ENCODE results near the gene PRPH.
A peak's percentile ranks its signal among the peaks of the same experiment; 100 is the strongest.
"Not testable (repeated sequence)": the region's sequence is repeated elsewhere in the genome, so short reads cannot be mapped to it uniquely, and the experiment has no call there.

Gene PRPH

DNA sequence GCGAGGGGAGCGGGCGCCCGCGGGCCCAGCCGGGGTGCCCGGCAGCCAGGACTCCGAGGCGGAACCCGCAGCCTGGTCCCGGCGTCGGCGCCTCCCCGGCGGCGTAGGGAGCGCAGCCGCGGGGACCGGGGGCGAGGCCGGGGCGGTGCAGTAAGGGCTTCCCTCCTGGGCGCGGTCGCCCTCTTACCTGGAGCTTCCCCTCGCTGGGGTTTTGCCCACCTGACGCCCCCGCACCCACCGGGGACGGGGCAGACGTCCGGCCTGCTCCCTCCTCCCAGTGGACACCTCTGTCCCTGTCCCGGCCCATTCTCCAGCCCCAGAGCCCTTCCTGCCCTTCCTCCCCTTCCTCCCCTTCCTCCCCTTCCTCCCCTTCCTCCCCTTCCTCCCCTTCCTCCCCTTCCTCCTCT, 30.5 kb upstream of the PRPH start:
- Histone ChIP-seq H3K4me1 (ENCODE audit: control insufficient read depth, insufficient read depth, low read length) (no peaks in the 10 kb centered on the region), H3K4me3 (ENCODE audit: low read depth, low read length) (peak overlapping the region; percentile 91), H3K9me3 (ENCODE audit: control insufficient read depth, insufficient read depth, low read length) (no peaks in the 10 kb centered on the region), H3K27me3 (ENCODE audit: control insufficient read depth, insufficient read depth, low read length) (no peaks in the 10 kb centered on the region), H3K9ac (ENCODE audit: low read depth, low read length) (peak overlapping the region; percentile 73), H3K36me3 (ENCODE audit: control insufficient read depth, insufficient read depth, low read length) (peaks cover 7% of the 10 kb centered on the region)

DNA sequence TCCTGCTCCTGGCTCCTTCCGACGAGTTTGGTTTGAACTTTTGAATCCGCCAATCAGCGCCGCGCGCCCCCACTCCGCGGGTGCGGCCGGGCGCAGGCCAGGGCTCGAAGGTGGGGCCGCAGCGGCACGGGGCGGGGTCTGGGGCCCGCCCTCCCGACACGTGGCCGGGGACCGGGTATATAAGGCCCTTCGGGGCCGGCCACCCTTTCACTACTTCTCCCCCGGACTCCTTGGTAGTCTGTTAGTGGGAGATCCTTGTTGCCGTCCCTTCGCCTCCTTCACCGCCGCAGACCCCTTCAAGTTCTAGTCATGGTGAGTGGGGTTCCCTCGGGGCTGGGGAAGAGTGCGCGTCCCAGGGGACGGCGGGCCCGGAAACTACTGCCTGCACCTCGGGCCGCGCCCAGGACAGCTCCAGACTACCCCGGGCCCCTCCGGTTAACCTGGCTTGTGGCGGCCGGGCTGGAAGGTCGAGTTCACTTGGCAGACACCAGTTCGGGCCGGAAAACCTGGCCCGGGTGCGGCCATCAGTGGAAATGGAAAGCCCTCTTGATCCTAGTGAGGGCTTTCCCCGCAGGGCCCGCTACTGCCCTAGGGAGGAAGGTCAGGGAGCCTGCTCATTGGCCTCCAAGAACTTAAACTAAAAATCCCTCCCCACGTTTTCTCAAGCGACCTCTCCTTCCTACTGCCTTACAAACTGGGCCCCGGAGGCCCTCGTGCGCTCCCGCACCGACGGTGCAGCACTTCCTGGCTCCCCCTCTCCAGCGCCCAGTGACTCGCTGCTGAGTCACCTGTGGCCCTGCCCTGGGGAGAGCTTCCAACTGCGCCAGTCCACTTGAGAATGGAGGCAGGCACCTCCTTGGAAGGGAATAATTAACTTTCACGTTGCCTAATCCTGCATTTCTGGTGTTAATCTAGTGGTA, 29.8 kb upstream of the PRPH start, which contains the start of gene TUBA1C:
TSS of gene TUBA1C (plus strand) at position 210 of the 920 bp plus-strand sequence. CDS start at position 310, 100 bp downstream.
- Histone ChIP-seq H3K9ac (ENCODE audit: low read depth, low read length) (peak within 1 kb of the TSS; percentile 88), H3K36me3 (ENCODE audit: control insufficient read depth, insufficient read depth, low read length) (peaks cover 14% of the 10 kb centered on the region), H3K4me1 (ENCODE audit: control insufficient read depth, insufficient read depth, low read length) (no peaks in the 10 kb centered on the region), H3K9me3 (ENCODE audit: control insufficient read depth, insufficient read depth, low read length) (no peaks in the 10 kb centered on the region), H3K27me3 (ENCODE audit: control insufficient read depth, insufficient read depth, low read length) (no peaks in the 10 kb centered on the region), H3K4me3 (ENCODE audit: low read depth, low read length) (peak within 1 kb of the TSS; percentile 91)

GRCh38 chr12:49269191-49269590, 25.8 kb upstream of the PRPH start:
- H3K36me3 ChIP-seq (ENCODE audit: control insufficient read depth, insufficient read depth, low read length): peaks cover 41% of the 10 kb centered on the region
- not testable (repeated sequence) for H3K9ac ChIP-seq (ENCODE audit: low read depth, low read length)

DNA sequence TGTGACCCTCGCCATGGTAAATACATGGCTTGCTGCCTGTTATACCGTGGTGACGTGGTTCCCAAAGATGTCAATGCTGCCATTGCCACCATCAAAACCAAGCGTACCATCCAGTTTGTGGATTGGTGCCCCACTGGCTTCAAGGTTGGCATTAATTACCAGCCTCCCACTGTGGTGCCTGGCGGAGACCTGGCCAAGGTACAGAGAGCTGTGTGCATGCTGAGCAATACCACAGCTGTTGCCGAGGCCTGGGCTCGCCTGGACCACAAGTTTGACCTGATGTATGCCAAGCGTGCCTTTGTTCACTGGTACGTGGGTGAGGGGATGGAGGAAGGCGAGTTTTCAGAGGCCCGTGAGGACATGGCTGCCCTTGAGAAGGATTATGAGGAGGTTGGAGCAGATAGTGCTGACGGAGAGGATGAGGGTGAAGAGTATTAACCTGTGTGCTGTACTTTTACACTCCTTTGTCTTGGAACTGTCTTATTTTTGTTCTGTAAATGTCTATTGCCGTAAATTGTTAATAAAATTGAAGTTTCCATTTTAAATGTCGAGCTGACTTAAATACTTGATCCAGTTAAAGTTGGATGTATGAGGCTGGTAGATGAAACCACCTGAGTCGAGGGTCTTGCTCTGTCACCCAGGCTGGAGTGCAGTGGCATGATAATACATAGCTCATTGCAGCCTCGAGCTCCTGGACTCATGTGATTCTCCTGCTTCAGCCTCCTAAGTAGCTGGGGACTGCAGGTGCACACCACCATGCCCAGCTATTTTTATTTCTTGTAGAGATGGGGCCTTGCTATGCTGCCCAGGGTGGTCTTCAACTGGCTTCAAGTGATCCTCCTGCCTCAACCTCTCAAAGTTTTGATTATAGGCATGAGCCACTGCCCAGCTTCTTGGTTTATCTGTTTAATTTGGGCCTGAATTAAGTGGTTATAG, 21.9 kb upstream of the PRPH start:
- Histone ChIP-seq H3K27me3 (ENCODE audit: control insufficient read depth, insufficient read depth, low read length) (no peaks in the 10 kb centered on the region), H3K9ac (ENCODE audit: low read depth, low read length) (no peak overlapping the region), H3K4me1 (ENCODE audit: control insufficient read depth, insufficient read depth, low read length) (no peaks in the 10 kb centered on the region), H3K4me3 (ENCODE audit: low read depth, low read length) (no peak overlapping the region), H3K9me3 (ENCODE audit: control insufficient read depth, insufficient read depth, low read length) (no peaks in the 10 kb centered on the region), H3K36me3 (ENCODE audit: control insufficient read depth, insufficient read depth, low read length) (peaks cover 41% of the 10 kb centered on the region)

More at GRCh38 chr12:49269191-49269590, 25.8 kb upstream of the PRPH start:
- H3K9me3 ChIP-seq (ENCODE audit: control insufficient read depth, insufficient read depth, low read length); H3K4me3 ChIP-seq (ENCODE audit: low read depth, low read length); H3K27me3 ChIP-seq (ENCODE audit: control insufficient read depth, insufficient read depth, low read length); H3K4me1 ChIP-seq (ENCODE audit: control insufficient read depth, insufficient read depth, low read length): not testable (repeated sequence)

- no peaks in the 10 kb centered on the region for H3K9me3 ChIP-seq (ENCODE audit: control insufficient read depth, insufficient read depth, low read length)
- H3K36me3 ChIP-seq (ENCODE audit: control insufficient read depth, insufficient read depth, low read length): peaks cover 37% of the 10 kb centered on the region
- no peaks in the 10 kb centered on the region for H3K4me1 ChIP-seq (ENCODE audit: control insufficient read depth, insufficient read depth, low read length)
- no peaks in the 10 kb centered on the region for H3K27me3 ChIP-seq (ENCODE audit: control insufficient read depth, insufficient read depth, low read length)
- no peak overlapping the region for H3K9ac ChIP-seq (ENCODE audit: low read depth, low read length)
- H3K4me3 ChIP-seq (ENCODE audit: low read depth, low read length): no peak overlapping the region
These were observed 21.1 kb upstream of the PRPH start for GRCh38 chr12:49273726-49274395.

DNA sequence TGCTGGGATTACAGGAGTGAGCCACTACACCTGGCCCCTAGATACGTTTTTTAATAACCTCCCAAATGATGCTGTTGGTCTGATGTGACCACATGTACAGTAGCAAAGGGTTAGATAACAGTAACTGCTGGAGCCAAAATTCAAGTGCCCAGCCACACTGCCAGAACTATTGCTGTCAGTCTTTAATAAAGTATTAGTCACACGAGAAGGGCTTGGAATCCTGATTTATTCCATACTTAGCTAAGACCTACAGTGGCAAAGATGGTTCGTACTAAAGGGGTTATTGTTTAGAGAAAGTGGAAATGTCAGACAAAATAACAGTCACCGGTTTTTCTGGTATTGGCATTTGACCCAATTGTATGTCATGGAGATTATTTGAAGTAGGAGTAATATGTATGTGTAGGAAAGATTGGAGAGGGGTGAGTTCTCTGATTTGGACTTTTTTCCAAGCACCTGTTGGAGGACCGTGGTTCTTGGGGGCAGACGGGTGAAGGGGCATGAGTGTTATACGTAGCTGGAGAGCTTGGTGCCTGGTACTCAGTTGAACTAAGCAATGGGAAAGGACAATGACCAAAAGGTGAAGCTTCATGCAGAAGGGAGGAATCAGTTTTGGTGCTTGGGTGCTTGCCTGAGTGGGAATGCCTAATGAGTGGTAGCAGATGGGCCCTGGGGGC, 20.4 kb upstream of the PRPH start:
- Histone ChIP-seq H3K9ac (ENCODE audit: low read depth, low read length) (no peak overlapping the region), H3K9me3 (ENCODE audit: control insufficient read depth, insufficient read depth, low read length) (no peaks in the 10 kb centered on the region), H3K36me3 (ENCODE audit: control insufficient read depth, insufficient read depth, low read length) (peaks cover 33% of the 10 kb centered on the region), H3K4me1 (ENCODE audit: control insufficient read depth, insufficient read depth, low read length) (no peaks in the 10 kb centered on the region), H3K27me3 (ENCODE audit: control insufficient read depth, insufficient read depth, low read length) (no peaks in the 10 kb centered on the region), H3K4me3 (ENCODE audit: low read depth, low read length) (no peak overlapping the region)

GRCh38 chr12:49276304-49277290, 18.4 kb upstream of the PRPH start:
- H3K9ac ChIP-seq (ENCODE audit: low read depth, low read length): no peak overlapping the region
- no peaks in the 10 kb centered on the region for H3K9me3 ChIP-seq (ENCODE audit: control insufficient read depth, insufficient read depth, low read length)
- no peaks in the 10 kb centered on the region for H3K27me3 ChIP-seq (ENCODE audit: control insufficient read depth, insufficient read depth, low read length)
- peaks cover 13% of the 10 kb centered on the region for H3K36me3 ChIP-seq (ENCODE audit: control insufficient read depth, insufficient read depth, low read length)
- H3K4me1 ChIP-seq (ENCODE audit: control insufficient read depth, insufficient read depth, low read length): peaks cover 3% of the 10 kb centered on the region
- no peak overlapping the region for H3K4me3 ChIP-seq (ENCODE audit: low read depth, low read length)

GRCh38 chr12:49277466-49277865, 17.5 kb upstream of the PRPH start:
- H3K27me3 ChIP-seq (ENCODE audit: control insufficient read depth, insufficient read depth, low read length): no peaks in the 10 kb centered on the region
- H3K36me3 ChIP-seq (ENCODE audit: control insufficient read depth, insufficient read depth, low read length): peaks cover 9% of the 10 kb centered on the region
- H3K9me3 ChIP-seq (ENCODE audit: control insufficient read depth, insufficient read depth, low read length): no peaks in the 10 kb centered on the region
- H3K4me3 ChIP-seq (ENCODE audit: low read depth, low read length): no peak overlapping the region
- no peak overlapping the region for H3K9ac ChIP-seq (ENCODE audit: low read depth, low read length)
- H3K4me1 ChIP-seq (ENCODE audit: control insufficient read depth, insufficient read depth, low read length): peaks cover 6% of the 10 kb centered on the region

DNA sequence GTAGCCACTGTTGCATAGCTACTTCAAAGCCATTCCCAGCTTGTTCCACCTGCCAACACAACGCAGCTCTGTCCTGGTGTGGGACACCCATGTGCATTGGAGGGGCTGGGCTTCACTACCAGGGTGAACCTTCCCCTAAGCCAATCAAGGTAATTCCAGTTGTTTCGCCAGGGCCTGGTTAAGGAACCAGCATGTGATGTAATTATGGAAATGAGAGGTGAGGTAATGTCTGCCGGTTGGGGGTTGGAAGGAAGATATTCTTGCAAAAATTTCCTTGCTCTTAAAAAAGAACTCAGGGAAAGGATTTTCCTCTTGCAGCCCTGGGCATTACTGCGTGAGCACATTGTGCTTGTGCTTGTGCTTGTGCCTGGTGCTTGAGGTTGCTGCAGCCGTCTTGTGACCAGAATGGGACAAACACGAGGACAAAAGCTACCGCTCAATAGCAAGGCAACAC, 15.2 kb upstream of the PRPH start:
- no peaks in the 10 kb centered on the region for H3K9me3 ChIP-seq (ENCODE audit: control insufficient read depth, insufficient read depth, low read length)
- H3K9ac ChIP-seq (ENCODE audit: low read depth, low read length): no peak overlapping the region
- H3K4me3 ChIP-seq (ENCODE audit: low read depth, low read length): no peak overlapping the region
- H3K36me3 ChIP-seq (ENCODE audit: control insufficient read depth, insufficient read depth, low read length): no peaks in the 10 kb centered on the region
- H3K4me1 ChIP-seq (ENCODE audit: control insufficient read depth, insufficient read depth, low read length): peaks cover 10% of the 10 kb centered on the region
- H3K27me3 ChIP-seq (ENCODE audit: control insufficient read depth, insufficient read depth, low read length): no peaks in the 10 kb centered on the region

DNA sequence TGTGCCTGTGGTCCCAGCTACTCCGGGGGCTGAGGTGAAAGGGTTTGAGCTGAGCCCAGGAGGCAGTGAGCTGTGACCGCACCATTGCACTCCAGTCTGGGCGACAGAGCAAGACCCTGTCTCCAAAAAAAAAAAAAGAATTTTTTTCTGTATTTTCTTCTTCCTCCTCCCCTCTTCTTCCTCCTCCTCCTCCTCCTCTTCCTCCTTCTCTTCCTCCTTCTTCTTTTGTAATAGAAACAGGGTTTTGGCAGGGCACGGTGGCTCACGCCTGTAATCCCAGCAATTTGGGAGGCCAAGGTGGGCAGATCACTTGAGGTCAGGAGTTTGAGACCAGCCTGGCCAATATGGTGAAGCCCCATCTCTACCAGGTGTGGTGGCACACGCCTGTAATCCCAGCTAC, 14.4 kb upstream of the PRPH start:
- not testable (repeated sequence) for H3K36me3 ChIP-seq (ENCODE audit: control insufficient read depth, insufficient read depth, low read length); H3K9ac ChIP-seq (ENCODE audit: low read depth, low read length); H3K27me3 ChIP-seq (ENCODE audit: control insufficient read depth, insufficient read depth, low read length); H3K4me1 ChIP-seq (ENCODE audit: control insufficient read depth, insufficient read depth, low read length); H3K4me3 ChIP-seq (ENCODE audit: low read depth, low read length); H3K9me3 ChIP-seq (ENCODE audit: control insufficient read depth, insufficient read depth, low read length)

All from iPS-15b (cell line).